Measurements from ENCODE around the gene LCMT2.
"Not testable (repeated sequence)": the region's sequence is repeated elsewhere in the genome, so short reads cannot be mapped to it uniquely, and the experiment has no call there.

Gene LCMT2

GRCh38 chr15:43316016-43316970, 14.1 kb downstream of the LCMT2 start:
- DNase-seq = no peak

- no peak for DNase-seq
Observed at GRCh38 chr15:43314171-43314570, 16.2 kb downstream of the LCMT2 start.

GRCh38 chr15:43312378-43312777, 18.0 kb downstream of the LCMT2 start:
- DNase-seq = no peak

GRCh38 chr15:43302205-43302817, 28.1 kb downstream of the LCMT2 start, which contains the start of gene TGM7:
TGM7 (minus strand) TSS chr15:43302255.
- DNase-seq = no peak

GRCh38 chr15:43299884-43300283, 30.5 kb downstream of the LCMT2 start:
- no peak for DNase-seq

GRCh38 chr15:43299411-43299810, 31.0 kb downstream of the LCMT2 start:
- DNase-seq = no peak

GRCh38 chr15:43294091-43294706, 36.2 kb downstream of the LCMT2 start:
- DNase-seq = no peak

- no peak for DNase-seq
Observed at GRCh38 chr15:43293432-43293831, 36.9 kb downstream of the LCMT2 start.

- DNase-seq = no peak
Observed at GRCh38 chr15:43292375-43293078, 37.8 kb downstream of the LCMT2 start.

GRCh38 chr15:43289656-43290055, 40.7 kb downstream of the LCMT2 start:
- DNase-seq = not testable (repeated sequence)

- no peak for DNase-seq
Observed at GRCh38 chr15:43287254-43287653, 43.1 kb downstream of the LCMT2 start.

GRCh38 chr15:43286074-43286473, 44.3 kb downstream of the LCMT2 start:
- no peak for DNase-seq

- DNase-seq = peak in 1 of 2 donors; percentile 72
Observed at GRCh38 chr15:43285609-43286037, 44.8 kb downstream of the LCMT2 start.

- DNase-seq = no peak
Observed at GRCh38 chr15:43283526-43283925, 46.8 kb downstream of the LCMT2 start.

GRCh38 chr15:43281926-43282602, 48.3 kb downstream of the LCMT2 start:
- no peak for DNase-seq

GRCh38 chr15:43280996-43281395, 49.4 kb downstream of the LCMT2 start:
- no peak for DNase-seq

- no peak for DNase-seq
Observed at GRCh38 chr15:43279496-43279895, 50.9 kb downstream of the LCMT2 start.

- no peak for DNase-seq
Observed at GRCh38 chr15:43278869-43279268, 51.5 kb downstream of the LCMT2 start.

GRCh38 chr15:43277901-43278300, 52.5 kb downstream of the LCMT2 start:
- DNase-seq = no peak

- DNase-seq = no peak
Observed at GRCh38 chr15:43277231-43277823, 53.0 kb downstream of the LCMT2 start.

- no peak for DNase-seq
Observed at GRCh38 chr15:43276563-43277200, 53.7 kb downstream of the LCMT2 start.
